ENCODE results near the gene SLC8B1. TPM values are rescaled to one million over a fixed set of nuclear protein-coding genes. Genes with fewer than 3 reads are reported as not detected.

Gene SLC8B1
- total and polyA plus RNA-seq, 2 donors (not counting 3 experiments of a cell fraction or from before 2014, with no cell fraction given) = 29.9 to 45.4 TPM

- Histone ChIP-seq H3K9ac (replicated peaks; ENCODE audit: extremely low read depth, insufficient read depth, low read length) (no peak overlapping the region), H3K79me2 (ENCODE audit: control insufficient read depth, insufficient read depth, low read length) (no peaks in the 10 kb centered on the region), H3K4me1 (ENCODE audit: control insufficient read depth, extremely low read depth, insufficient read depth, low read length) (no peaks in the 10 kb centered on the region), H3K27ac (ENCODE audit: insufficient read depth, low read depth, low read length) (no peak overlapping the region), H3K4me2 (ENCODE audit: insufficient read depth, low read length) (no peak overlapping the region), H3K27me3 (ENCODE audit: control insufficient read depth in 2 of 2, insufficient read depth in 2 of 2, low read length in 2 of 2) (no peaks in the 10 kb centered on the region), H4K20me1 (replicated peaks; ENCODE audit: control insufficient read depth, extremely low read depth, insufficient read depth, low read length) (no peaks in the 10 kb centered on the region), H3K4me3 (replicated peaks in 1 of 3; ENCODE audit: insufficient read depth in 1 of 3, low read depth in 1 of 3, low read length in 3 of 3) (no peak overlapping the region), H3K9me1 (replicated peaks; ENCODE audit: control insufficient read depth, extremely low read depth, insufficient read depth, low read length) (no peaks in the 10 kb centered on the region), H2AFZ (ENCODE audit: low read depth, low read length) (no peak overlapping the region), H3K36me3 (ENCODE audit: control insufficient read depth in 2 of 2, extremely low read depth in 1 of 2, insufficient read depth in 2 of 2, low read length in 2 of 2) (peaks cover 0 to 25% of the 10 kb centered on the region in 2 experiments), H3K9me3 (replicated peaks; ENCODE audit: control insufficient read depth, insufficient read depth, low read length) (no peaks in the 10 kb centered on the region)
- no peak for FAIRE-seq
- no peak for DNase-seq (ENCODE audit: low read depth, low spot score)
- no TSS peak for BruUV-seq (replicated peaks)
- intact Hi-C loops (cut with micrococcal nuclease) (no loop called here), dilution Hi-C loops (cut with MboI; ENCODE audit: extremely low pct_ligation_motif_present, low sequenced_read_pairs) (no loop called here)
- POLR2A ChIA-PET = no interaction called here
- TF ChIP-seq POLR2A (IDR thresholded peaks at IDR 0.05; ENCODE audit: low read depth, low read length) (no peak), GATA2 (IDR thresholded peaks at IDR 0.05; ENCODE audit: insufficient read depth, insufficient read length, low read depth, low read length) (no peak), JUN (IDR thresholded peaks at IDR 0.05; ENCODE audit: borderline replicate concordance, insufficient read depth, insufficient read length, low read depth) (no peak), POLR2AphosphoS5 (IDR thresholded peaks at IDR 0.05; ENCODE audit: insufficient read depth, low read depth, low read length) (no peak), MYC (IDR thresholded peaks at IDR 0.05; ENCODE audit: low read depth, low read length) (no peak), MAX (IDR thresholded peaks at IDR 0.05; ENCODE audit: insufficient read depth, insufficient read length) (no peak), FOS (IDR thresholded peaks at IDR 0.05; ENCODE audit: borderline replicate concordance, insufficient read depth, low read length) (no peak), CTCF (IDR thresholded peaks at IDR 0.05; ENCODE audit: extremely low read depth in 1 of 2, insufficient read depth in 1 of 2, low read depth in 1 of 2, low read length in 2 of 2) (no peak), EZH2 (IDR thresholded peaks at IDR 0.05; ENCODE audit: borderline replicate concordance, low read depth, low read length, severe bottlenecking) (no peak)
- CTCF ChIA-PET = interaction anchor here (1.2 kb wide), 1 partner anchor 107 kb away, joined by 5 read pairs; no protein-coding TSS in a partner anchor
Measured at GRCh38 chr12:113318046-113318656, 16.8 kb downstream of the SLC8B1 start.
